Lung (tissue), 12 donors: ENCODE measurements around the gene TBC1D13. TPM values are rescaled to one million over a fixed set of nuclear protein-coding genes. Genes with fewer than 3 reads are reported as not detected.

ENCODE experiments used
- ATAC-seq: fragments of 200-7000 bp; cut with Tn5 transposase; one replicate; pipeline ENCODE4 v1.9.1; 2020; ENCODE audit warnings: moderate number of reproducible peaks; ENCODE audit not compliant: insufficient read depth, low FRiP score
- DNase-seq, 3 donors: peaks; one replicate each; pipeline ENCODE4 v3.0.0-alpha.2; 2013 to 2017
- H3K27ac ChIP-seq, 2 donors: one replicate each; pipeline ENCODE4 v1.5.1; 2013; ENCODE audit warnings: mild to moderate bottlenecking in 2 of 2, moderate library complexity in 2 of 2, control low read depth in 1 of 2, inconsistent platforms in 1 of 2, low read depth in 1 of 2, low read length in 1 of 2
- H3K27me3 ChIP-seq, 3 donors: one replicate each; pipeline ENCODE4 v1.5.1; 2013; ENCODE audit warnings: low read length in 2 of 3; ENCODE audit not compliant: control insufficient read depth in 3 of 3, insufficient read depth in 3 of 3
- H3K36me3 ChIP-seq, 4 donors: one replicate each; pipeline ENCODE4 v1.5.1; 2013; ENCODE audit warnings: low read length in 4 of 4, mild to moderate bottlenecking in 1 of 4, moderate library complexity in 1 of 4; ENCODE audit not compliant: control insufficient read depth in 4 of 4, insufficient read depth in 4 of 4
- H3K4me1 ChIP-seq, 5 donors: one replicate each; pipeline ENCODE4 v1.5.1; 2013; ENCODE audit warnings: low read length in 5 of 5, mild to moderate bottlenecking in 2 of 5, moderate library complexity in 1 of 5; ENCODE audit not compliant: control insufficient read depth in 5 of 5, insufficient read depth in 5 of 5
- H3K4me3 ChIP-seq: one replicate; pipeline ENCODE4 v1.5.1; 2013; ENCODE audit warnings: mild to moderate bottlenecking, control low read depth, moderate library complexity
- H3K9ac ChIP-seq, 2 donors: one replicate each; pipeline ENCODE4 v1.5.1; 2013; ENCODE audit warnings: low read length in 2 of 2, control low read depth in 1 of 2; ENCODE audit not compliant: insufficient read depth in 1 of 2
- H3K9me3 ChIP-seq, 4 donors: one replicate each; pipeline ENCODE4 v1.5.1; 2013; ENCODE audit warnings: low read length in 3 of 4, mild to moderate bottlenecking in 1 of 4, moderate library complexity in 1 of 4; ENCODE audit not compliant: control insufficient read depth in 4 of 4, insufficient read depth in 3 of 4
- WGBS, 2 donors: extraction: QIAGEN DNeasy Blood & Tissue Kit; methylation state at CpG; one replicate each; pipeline ENCODE4 v1.1.7; 2013; 5-methylcytosine and 5-hydroxymethylcytosine counted together
- polyA plus RNA-seq, 2 donors: library from polyadenylated mRNA; stranded (reverse); fragments of 200-250 nt; gene quantifications; one replicate each; pipeline ENCODE4 v1.2.1, GENCODE V29; 2013
- total RNA-seq, 2 donors: library from RNA; depleted of rRNA in 1 of 2; stranded (reverse); fragments of >200 nt in 1 of 2; gene quantifications; one replicate each; pipeline ENCODE4 v1.2.1, GENCODE V29; 2014 to 2021
- TF ChIP-seq, protein P1 (sequence below): IDR thresholded peaks from 2 replicates; pipeline ENCODE4 v1.5.1; 2012; ENCODE audit warnings: mild to moderate bottlenecking; ENCODE audit errors: control extremely low read depth, extremely low read depth
- donor health status: control.
- donor health status: control.
- donor health status: Bipolar disorder and iron deficiency.
- donor health status: healthy.
- donor health status: DM: yes; HTN: yes; CAD: no.

The TBC1D13 gene
- total and polyA plus RNA-seq, 4 donors, result 9.7 to 27.7 (median 14.1) TPM

DNA sequence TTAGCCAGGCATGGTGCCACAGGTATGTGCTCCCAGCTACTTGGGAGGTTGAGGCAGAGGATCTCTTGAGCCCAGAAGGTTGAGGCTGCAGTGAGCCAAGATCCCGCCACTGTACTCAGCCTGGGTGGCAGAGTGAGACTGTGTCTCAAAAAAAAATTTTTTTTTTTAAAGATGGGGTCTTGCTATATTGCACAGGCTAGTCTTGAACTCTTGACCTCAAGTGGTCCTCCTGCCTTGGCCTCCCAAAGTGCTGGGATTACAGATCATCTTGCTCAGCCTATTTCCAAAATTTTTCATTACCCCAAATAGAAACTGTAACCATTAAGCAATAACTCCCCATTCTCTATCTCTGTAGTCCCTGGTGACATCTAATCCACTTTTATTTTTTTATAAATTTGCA lies 4.4 kb upstream of the TBC1D13 start:
- ATAC-seq (no peak), DNase-seq (no peak)
- H3K9ac ChIP-seq, result no peak overlapping the region
- 86 to 100% methylated on average over 1 of the region's 1 CpG for WGBS, 2 donors
- no peak overlapping the region for H3K27ac ChIP-seq
- H3K36me3 ChIP-seq, result no peaks in the 10 kb centered on the region
- H3K4me3 ChIP-seq, result no peak overlapping the region
- peaks cover 0 to under 1% (median 0%) of the 10 kb centered on the region in 5 donors for H3K4me1 ChIP-seq
- H3K9me3 ChIP-seq, result no peaks in the 10 kb centered on the region
- TF ChIP-seq, protein P1, sequence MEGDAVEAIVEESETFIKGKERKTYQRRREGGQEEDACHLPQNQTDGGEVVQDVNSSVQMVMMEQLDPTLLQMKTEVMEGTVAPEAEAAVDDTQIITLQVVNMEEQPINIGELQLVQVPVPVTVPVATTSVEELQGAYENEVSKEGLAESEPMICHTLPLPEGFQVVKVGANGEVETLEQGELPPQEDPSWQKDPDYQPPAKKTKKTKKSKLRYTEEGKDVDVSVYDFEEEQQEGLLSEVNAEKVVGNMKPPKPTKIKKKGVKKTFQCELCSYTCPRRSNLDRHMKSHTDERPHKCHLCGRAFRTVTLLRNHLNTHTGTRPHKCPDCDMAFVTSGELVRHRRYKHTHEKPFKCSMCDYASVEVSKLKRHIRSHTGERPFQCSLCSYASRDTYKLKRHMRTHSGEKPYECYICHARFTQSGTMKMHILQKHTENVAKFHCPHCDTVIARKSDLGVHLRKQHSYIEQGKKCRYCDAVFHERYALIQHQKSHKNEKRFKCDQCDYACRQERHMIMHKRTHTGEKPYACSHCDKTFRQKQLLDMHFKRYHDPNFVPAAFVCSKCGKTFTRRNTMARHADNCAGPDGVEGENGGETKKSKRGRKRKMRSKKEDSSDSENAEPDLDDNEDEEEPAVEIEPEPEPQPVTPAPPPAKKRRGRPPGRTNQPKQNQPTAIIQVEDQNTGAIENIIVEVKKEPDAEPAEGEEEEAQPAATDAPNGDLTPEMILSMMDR, result no peak
- H3K27me3 ChIP-seq, result no peaks in the 10 kb centered on the region

DNA sequence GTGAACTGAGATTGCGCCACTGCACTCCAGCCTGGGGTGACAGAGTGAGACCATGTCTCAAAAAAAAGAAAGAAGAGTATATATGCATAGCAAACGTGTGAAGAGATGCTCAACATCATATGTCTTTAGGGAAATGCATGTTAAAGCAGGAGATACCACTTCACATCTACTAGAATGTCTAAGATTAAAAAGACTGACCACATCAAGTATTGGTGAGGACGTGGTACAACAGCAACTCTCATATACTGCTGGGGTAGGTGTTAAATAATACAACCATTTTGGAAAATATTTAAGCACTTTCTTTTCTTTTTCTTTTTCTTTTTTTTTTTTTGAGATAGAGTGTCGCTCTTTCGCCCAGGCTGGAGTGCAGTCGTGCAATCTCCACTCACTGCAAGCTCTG lies 1.6 kb upstream of the TBC1D13 start:
- TF ChIP-seq, protein P1, result no peak
- no peak for ATAC-seq
- no peak for DNase-seq
- Histone ChIP-seq H3K4me1 (peaks cover 0 to 9% (median 5%) of the 10 kb centered on the region in 5 donors), H3K36me3 (peaks cover 0 to 9% (median 0%) of the 10 kb centered on the region in 4 donors), H3K9ac (no peak overlapping the region), H3K9me3 (no peaks in the 10 kb centered on the region), H3K4me3 (no peak overlapping the region), H3K27me3 (no peaks in the 10 kb centered on the region), H3K27ac (no peak overlapping the region)
- WGBS, 2 donors, result 93 to 95% methylated on average over 6 of the region's 6 CpGs

DNA sequence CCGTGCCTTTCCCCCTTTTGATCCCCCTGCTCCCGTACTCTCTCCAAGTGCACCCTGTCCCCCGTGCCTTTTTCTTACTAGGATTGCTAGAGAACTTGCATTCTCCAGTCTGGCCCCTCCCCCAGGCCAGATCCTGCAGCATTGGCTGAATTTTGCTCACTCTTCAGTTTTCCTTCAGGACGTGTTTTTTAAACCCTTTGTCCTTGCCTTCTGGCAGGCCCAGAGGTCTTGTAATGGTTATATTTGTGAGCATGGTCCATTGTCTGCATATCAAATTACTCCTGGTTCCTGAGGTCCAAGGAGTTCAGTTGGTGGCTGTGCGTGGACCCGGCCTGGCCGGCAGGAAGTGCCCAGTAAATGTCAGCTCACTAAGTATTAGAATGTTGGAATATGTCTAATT lies 606 bp downstream of the TBC1D13 start:
- WGBS, 2 donors, result 2% methylated on average over 5 to 7 of the region's 7 CpGs

More for the DNA sequence above, 606 bp downstream of the TBC1D13 start:
- TF ChIP-seq, protein P1, result no peak
- Histone ChIP-seq H3K4me3 (peak overlapping the region; percentile 100), H3K4me1 (peaks cover 0 to 9% (median 5%) of the 10 kb centered on the region in 5 donors), H3K27me3 (no peaks in the 10 kb centered on the region), H3K9ac (peak overlapping the region; percentile 28 to 79), H3K9me3 (no peaks in the 10 kb centered on the region), H3K36me3 (peaks cover 3 to 24% (median 19%) of the 10 kb centered on the region in 4 donors), H3K27ac (peak overlapping the region; percentile 57 to 87)
- no peak for ATAC-seq
- DNase-seq, result peak; percentile 26 to 56 (median 53)
